GM18519 (cell line): ENCODE results near the gene SNRK.
"Not testable (repeated sequence)": the region's sequence is repeated elsewhere in the genome, so short reads cannot be mapped to it uniquely, and the experiment has no call there.

Source experiments
- ATAC-seq: cut with Tn5 transposase; IDR thresholded peaks from one replicate; pipeline ENCODE4 v1.9.1; 2021; ENCODE audit warnings: mild to moderate bottlenecking, moderate library complexity; ENCODE audit not compliant: unreplicated experiment, low FRiP score

The SNRK gene

GRCh38 chr3:43344520-43344919 is 58.2 kb downstream of the SNRK start:
- ATAC-seq = no peak

- no peak for ATAC-seq
Observed at GRCh38 chr3:43345246-43345645, 58.9 kb downstream of the SNRK start.

- no peak for ATAC-seq
Observed at GRCh38 chr3:43345877-43346276, 59.5 kb downstream of the SNRK start.

GRCh38 chr3:43346978-43347749 is 60.8 kb downstream of the SNRK start:
- no peak for ATAC-seq

- no peak for ATAC-seq
Observed at GRCh38 chr3:43347774-43348173, 61.4 kb downstream of the SNRK start.

- ATAC-seq = no peak
Observed at GRCh38 chr3:43348350-43348749, 62.0 kb downstream of the SNRK start.

- ATAC-seq = no peak
Observed at GRCh38 chr3:43348852-43349574, 62.7 kb downstream of the SNRK start.

- no peak for ATAC-seq
Observed at GRCh38 chr3:43349716-43350115, 63.4 kb downstream of the SNRK start.

- ATAC-seq = no peak
Observed at GRCh38 chr3:43353393-43353792, 67.1 kb downstream of the SNRK start.

- ATAC-seq = no peak
Observed at GRCh38 chr3:43353923-43354670, 67.8 kb downstream of the SNRK start.

GRCh38 chr3:43356033-43356432 is 69.7 kb downstream of the SNRK start:
- ATAC-seq = not testable (repeated sequence)

- ATAC-seq = no peak
Observed at GRCh38 chr3:43361077-43361476, 74.7 kb downstream of the SNRK start.

GRCh38 chr3:43362183-43362582 is 75.8 kb downstream of the SNRK start:
- ATAC-seq = no peak

GRCh38 chr3:43362961-43363360 is 76.6 kb downstream of the SNRK start:
- no peak for ATAC-seq

- no peak for ATAC-seq
Observed at GRCh38 chr3:43363621-43364266, 77.4 kb downstream of the SNRK start.

GRCh38 chr3:43364494-43364893 is 78.2 kb downstream of the SNRK start:
- no peak for ATAC-seq

GRCh38 chr3:43364926-43365325 is 78.6 kb downstream of the SNRK start:
- no peak for ATAC-seq

- no peak for ATAC-seq
Observed at GRCh38 chr3:43365601-43366305, 79.4 kb downstream of the SNRK start.

- no peak for ATAC-seq
Observed at GRCh38 chr3:43366481-43366880, 80.1 kb downstream of the SNRK start.

GRCh38 chr3:43366885-43367284 is 80.5 kb downstream of the SNRK start:
- ATAC-seq = no peak
